H9 (cell line): ENCODE data around the gene SRC. TPM values are rescaled to one million over a fixed set of nuclear protein-coding genes. Genes with fewer than 3 reads are reported as not detected.

Source experiments
- DNase-seq: peaks from one replicate; pipeline ENCODE4 v3.0.0-alpha.2; 2017
- H2AFZ ChIP-seq: one replicate; pipeline ENCODE4 v1.6.1; 2013; ENCODE audit warnings: mild to moderate bottlenecking, low read length, control low read depth, moderate library complexity
- H2AK5ac ChIP-seq: 2 replicates; pipeline ENCODE4 v1.6.1; 2013; ENCODE audit warnings: low read length, control low read depth, mixed read lengths; ENCODE audit not compliant: insufficient read length
- H2BK120ac ChIP-seq: one replicate; pipeline ENCODE4 v1.6.1; 2013; ENCODE audit warnings: low read depth, mild to moderate bottlenecking, low read length, control low read depth, inconsistent platforms; ENCODE audit not compliant: poor library complexity, severe bottlenecking
- H2BK12ac ChIP-seq: 2 replicates; pipeline ENCODE4 v1.6.1; 2013; ENCODE audit warnings: low read length, control low read depth, mixed read lengths, low read depth; ENCODE audit not compliant: insufficient read length
- H2BK15ac ChIP-seq: 2 replicates; pipeline ENCODE4 v1.6.1; 2013; ENCODE audit warnings: low read depth, low read length, control low read depth
- H2BK20ac ChIP-seq: one replicate; pipeline ENCODE4 v1.6.1; 2013; ENCODE audit warnings: low read depth, mild to moderate bottlenecking, low read length, control low read depth, inconsistent platforms; ENCODE audit not compliant: poor library complexity, severe bottlenecking
- H2BK5ac ChIP-seq: 2 replicates; pipeline ENCODE4 v1.6.1; 2013; ENCODE audit warnings: low read length, control low read depth, mixed read lengths; ENCODE audit not compliant: insufficient read length
- H3K14ac ChIP-seq: 2 replicates; pipeline ENCODE4 v1.6.1; 2013; ENCODE audit warnings: low read length, control low read depth; ENCODE audit not compliant: insufficient read depth
- H3K18ac ChIP-seq: 2 replicates; pipeline ENCODE4 v1.6.1; 2013; ENCODE audit warnings: low read depth, mild to moderate bottlenecking, mixed read lengths, low read length, control low read depth; ENCODE audit not compliant: insufficient read length
- H3K23ac ChIP-seq: 2 replicates; pipeline ENCODE4 v1.6.1; 2013; ENCODE audit warnings: low read length, control low read depth, mixed read lengths, low read depth; ENCODE audit not compliant: insufficient read length
- H3K23me2 ChIP-seq: 2 replicates; pipeline ENCODE4 v1.6.1; 2013; ENCODE audit warnings: low read depth, mild to moderate bottlenecking, mixed read lengths, low read length, control low read depth; ENCODE audit not compliant: insufficient read length, poor library complexity, severe bottlenecking
- H3K27ac ChIP-seq: 2 replicates; pipeline ENCODE4 v1.5.1; 2013; ENCODE audit warnings: low read length, control low read depth, mixed read lengths, low read depth; ENCODE audit not compliant: insufficient read length
- H3K27me3 ChIP-seq: 2 replicates; pipeline ENCODE4 v1.6.1; 2013; ENCODE audit warnings: low read length, control low read depth, inconsistent platforms; ENCODE audit not compliant: insufficient read depth
- H3K4ac ChIP-seq: 2 replicates; pipeline ENCODE4 v1.6.1; 2013; ENCODE audit warnings: low read depth, mild to moderate bottlenecking, control low read depth, inconsistent platforms, low read length, moderate library complexity
- H3K4me1 ChIP-seq: 2 replicates; pipeline ENCODE4 v1.6.1; 2013; ENCODE audit warnings: low read length, control low read depth, inconsistent platforms; ENCODE audit not compliant: insufficient read depth
- H3K4me2 ChIP-seq: 2 replicates; pipeline ENCODE4 v1.6.1; 2013; ENCODE audit warnings: low read length, control low read depth, mixed read lengths; ENCODE audit not compliant: insufficient read length, insufficient read depth
- H3K56ac ChIP-seq: 2 replicates; pipeline ENCODE4 v1.6.1; 2013; ENCODE audit warnings: low read depth, mild to moderate bottlenecking, mixed read lengths, low read length, control low read depth; ENCODE audit not compliant: insufficient read length
- H3K79me1 ChIP-seq: 2 replicates; pipeline ENCODE4 v1.6.1; 2013; ENCODE audit warnings: low read depth, mild to moderate bottlenecking, moderate library complexity, low read length, control low read depth, inconsistent platforms; ENCODE audit not compliant: insufficient read depth, poor library complexity, severe bottlenecking
- H3K79me2 ChIP-seq: 2 replicates; pipeline ENCODE4 v1.6.1; 2013; ENCODE audit warnings: low read length, control low read depth, inconsistent platforms; ENCODE audit not compliant: insufficient read depth
- H3K9ac ChIP-seq: 2 replicates; pipeline ENCODE4 v1.6.1; 2013; ENCODE audit warnings: low read length, control low read depth, mixed read lengths; ENCODE audit not compliant: insufficient read length; ENCODE audit errors: extremely low read depth
- H3K9me3 ChIP-seq: one replicate; pipeline ENCODE4 v1.6.1; 2013; ENCODE audit warnings: low read depth, low read length, inconsistent platforms; ENCODE audit not compliant: control insufficient read depth
- H3T11ph ChIP-seq: one replicate; pipeline ENCODE4 v1.6.1; 2013; ENCODE audit warnings: mild to moderate bottlenecking, low read length, control low read depth, inconsistent platforms
- H4K20me1 ChIP-seq: one replicate; pipeline ENCODE4 v1.6.1; 2013; ENCODE audit not compliant: control insufficient read depth, insufficient read length, insufficient read depth
- H4K5ac ChIP-seq: 2 replicates; pipeline ENCODE4 v1.6.1; 2013; ENCODE audit warnings: low read depth, mild to moderate bottlenecking, mixed read lengths, low read length, control low read depth; ENCODE audit not compliant: insufficient read length
- H4K8ac ChIP-seq: replicated peaks from 2 replicates; pipeline ENCODE4 v1.6.1; 2013; ENCODE audit warnings: low read length, control low read depth, mixed read lengths, low read depth; ENCODE audit not compliant: insufficient read length
- H4K91ac ChIP-seq: 2 replicates; pipeline ENCODE4 v1.6.1; 2013; ENCODE audit warnings: low read depth, mild to moderate bottlenecking, moderate library complexity, mixed read lengths, low read length, control low read depth; ENCODE audit not compliant: insufficient read length
- H3K27ac Mint-ChIP-seq, 3 experiments: 2 replicates in 2 of 3; 3 replicates in 1 of 3; pipeline ENCODE4 v1.8.0; 2020 to 2021; ENCODE audit warnings: mixed read lengths in 3 of 3, mild to moderate bottlenecking in 1 of 3, moderate library complexity in 1 of 3
- H3K27me3 Mint-ChIP-seq: 2 replicates; pipeline ENCODE4 v1.8.0; 2021; ENCODE audit warnings: low read depth, mild to moderate bottlenecking, moderate library complexity, mixed read lengths
- H3K36me3 Mint-ChIP-seq, 3 experiments: 2 replicates in 2 of 3; 3 replicates in 1 of 3; pipeline ENCODE4 v1.8.0; 2020 to 2021; ENCODE audit warnings: low read depth in 3 of 3, mixed read lengths in 3 of 3; ENCODE audit not compliant: insufficient read depth in 1 of 3
- H3K4me1 Mint-ChIP-seq, 2 experiments: 2 replicates each; pipeline ENCODE4 v1.8.0; 2020; ENCODE audit warnings: mixed read lengths in 2 of 2
- H3K4me3 Mint-ChIP-seq, 2 experiments: 2 replicates in 1 of 2; 3 replicates in 1 of 2; pipeline ENCODE4 v1.8.0; 2020 to 2021; ENCODE audit warnings: mild to moderate bottlenecking in 2 of 2, mixed read lengths in 2 of 2, moderate library complexity in 1 of 2
- H3K9me3 Mint-ChIP-seq, 2 experiments: 2 replicates in 1 of 2; 3 replicates in 1 of 2; pipeline ENCODE4 v1.8.0; 2020; ENCODE audit warnings: mild to moderate bottlenecking in 2 of 2, mixed read lengths in 2 of 2, moderate library complexity in 1 of 2
- CTCF ChIP-seq: fragments of 200-600 bp; sonication (generic); conservative IDR thresholded peaks from 3 replicates; pipeline ENCODE4 v1.8.0; 2021; ENCODE audit warnings: antibody characterized with exemption, mild to moderate bottlenecking
- total RNA-seq: library from RNA; stranded (reverse); gene quantifications from 2 replicates; pipeline ENCODE4 v1.2.1, GENCODE V29; 2021

The SRC gene
- total RNA-seq, 1 experiment from 2014 or later = 44.5 TPM

DNA sequence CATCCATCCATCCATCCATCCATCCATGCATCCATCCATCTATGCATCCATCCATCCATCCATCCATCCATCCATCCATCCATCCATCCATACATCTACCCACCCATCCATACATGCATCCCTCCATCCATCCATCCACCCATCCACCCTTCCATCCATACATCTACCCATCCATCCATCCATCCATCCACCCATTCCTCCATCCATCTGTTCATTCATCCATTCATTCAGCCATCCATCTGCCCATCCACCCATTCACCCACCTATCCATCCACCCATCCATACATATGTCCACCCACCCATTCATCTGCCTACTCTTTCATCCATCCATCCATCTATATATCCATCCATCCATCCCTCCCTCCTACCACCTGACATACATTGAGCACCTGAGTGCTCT is 104.4 kb downstream of the SRC start:
- no peaks in the 10 kb centered on the region for H3K4me1 ChIP-seq
- H2AFZ ChIP-seq = no peak overlapping the region
- Mint-ChIP-seq H3K9me3 (peaks cover 0 to 4% of the 10 kb centered on the region in 2 experiments; a peak in 3 of 5 replicates), H3K36me3 (no peaks in the 10 kb centered on the region), H3K27me3 (peaks cover 23% of the 10 kb centered on the region), H3K4me3 (no peak overlapping the region), H3K4me1 (no peaks in the 10 kb centered on the region), H3K27ac (no peak overlapping the region)
- H2BK15ac ChIP-seq = no peak overlapping the region
- H3K23ac ChIP-seq = no peak overlapping the region
- H3K4me2 ChIP-seq = no peak overlapping the region
- H2AK5ac ChIP-seq = no peak overlapping the region
- no peak overlapping the region for H3K56ac ChIP-seq
- no peaks in the 10 kb centered on the region for H3K23me2 ChIP-seq
- no peaks in the 10 kb centered on the region for H3K9me3 ChIP-seq
- no peak overlapping the region for H3T11ph ChIP-seq
- TF ChIP-seq CTCF = no peak
- H4K8ac ChIP-seq = no peak overlapping the region
- H3K27me3 ChIP-seq = no peaks in the 10 kb centered on the region
- H3K27ac ChIP-seq = no peak overlapping the region
- H2BK120ac ChIP-seq = no peak overlapping the region
- no peaks in the 10 kb centered on the region for H4K20me1 ChIP-seq
- H3K79me2 ChIP-seq = no peaks in the 10 kb centered on the region
- no peak overlapping the region for H4K5ac ChIP-seq
- H3K9ac ChIP-seq = no peak overlapping the region
- H3K18ac ChIP-seq = no peak overlapping the region
- H2BK5ac ChIP-seq = no peak overlapping the region
- H2BK12ac ChIP-seq = no peak overlapping the region
- H3K4ac ChIP-seq = no peak overlapping the region
- DNase-seq = no peak
- no peak overlapping the region for H3K14ac ChIP-seq
- no peak overlapping the region for H2BK20ac ChIP-seq
- H3K79me1 ChIP-seq = no peaks in the 10 kb centered on the region
- H4K91ac ChIP-seq = no peak overlapping the region
